NB4 (cell line): Measurements from ENCODE around the gene TAF8.

Experiments used
- CTCF ChIP-seq: IDR thresholded peaks from one replicate; pipeline ENCODE4 v1.5.1; 2012; ENCODE audit warnings: low read depth, low read length
- MYC ChIP-seq: IDR thresholded peaks from 2 replicates; pipeline ENCODE4 v1.6.1; 2011; ENCODE audit warnings: low read depth, low read length
- POLR2A ChIP-seq: IDR thresholded peaks from 2 replicates; pipeline ENCODE4 v1.6.1; 2011; ENCODE audit warnings: mild to moderate bottlenecking; ENCODE audit not compliant: insufficient read length; ENCODE audit errors: extremely low read depth
- TF ChIP-seq, protein P1 (sequence below): IDR thresholded peaks from 2 replicates; pipeline ENCODE4 v1.6.1; 2011; ENCODE audit warnings: low read depth, low read length

DNA sequence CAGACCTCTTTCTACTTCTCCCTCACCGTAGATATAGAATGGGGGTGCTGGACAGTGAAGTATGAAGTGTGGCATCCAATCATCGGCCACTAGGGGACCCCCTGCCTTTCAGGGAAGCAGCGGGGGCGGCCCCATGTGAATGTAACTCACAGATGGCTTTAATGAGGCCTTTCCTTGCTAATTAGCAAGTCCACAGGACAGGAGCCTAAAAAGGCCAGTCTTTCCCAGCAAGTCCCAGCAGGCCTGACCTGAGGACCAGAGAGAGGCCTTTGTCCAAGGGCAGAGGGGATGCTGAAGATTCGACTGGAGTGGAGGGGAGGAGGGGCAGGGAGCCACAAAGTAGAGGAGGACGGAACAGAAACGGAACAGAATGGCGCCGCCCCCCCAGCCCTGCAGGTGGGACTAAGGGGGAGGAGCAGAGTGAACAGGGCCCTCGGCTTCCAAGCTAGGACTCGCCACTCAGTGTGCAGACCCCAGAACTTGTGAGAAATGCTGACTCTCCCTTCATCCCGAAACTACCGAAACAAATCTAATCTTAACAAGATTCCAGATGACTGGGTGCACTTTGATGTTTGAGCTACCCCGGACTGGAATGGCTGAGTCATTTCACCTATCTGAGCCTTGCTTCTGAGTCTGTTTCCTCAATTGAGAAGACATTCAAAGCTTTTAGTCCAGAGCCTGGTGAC, 86.3 kb downstream of the TAF8 start:
- peak; percentile 76 for TF ChIP-seq CTCF
- no peak for TF ChIP-seq MYC
- TF ChIP-seq, protein P1, sequence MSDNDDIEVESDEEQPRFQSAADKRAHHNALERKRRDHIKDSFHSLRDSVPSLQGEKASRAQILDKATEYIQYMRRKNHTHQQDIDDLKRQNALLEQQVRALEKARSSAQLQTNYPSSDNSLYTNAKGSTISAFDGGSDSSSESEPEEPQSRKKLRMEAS = no peak
- TF ChIP-seq POLR2A = no peak
